GM21528 (cell line): ENCODE results near the gene RNASE9.
"Not testable (repeated sequence)": the region's sequence is repeated elsewhere in the genome, so short reads cannot be mapped to it uniquely, and the experiment has no call there.

Source experiments
- ATAC-seq: cut with Tn5 transposase; IDR thresholded peaks from one replicate; pipeline ENCODE4 v1.9.1; 2021; ENCODE audit warnings: mild to moderate bottlenecking, moderate library complexity; ENCODE audit not compliant: unreplicated experiment, low FRiP score

RNASE9 gene

DNA sequence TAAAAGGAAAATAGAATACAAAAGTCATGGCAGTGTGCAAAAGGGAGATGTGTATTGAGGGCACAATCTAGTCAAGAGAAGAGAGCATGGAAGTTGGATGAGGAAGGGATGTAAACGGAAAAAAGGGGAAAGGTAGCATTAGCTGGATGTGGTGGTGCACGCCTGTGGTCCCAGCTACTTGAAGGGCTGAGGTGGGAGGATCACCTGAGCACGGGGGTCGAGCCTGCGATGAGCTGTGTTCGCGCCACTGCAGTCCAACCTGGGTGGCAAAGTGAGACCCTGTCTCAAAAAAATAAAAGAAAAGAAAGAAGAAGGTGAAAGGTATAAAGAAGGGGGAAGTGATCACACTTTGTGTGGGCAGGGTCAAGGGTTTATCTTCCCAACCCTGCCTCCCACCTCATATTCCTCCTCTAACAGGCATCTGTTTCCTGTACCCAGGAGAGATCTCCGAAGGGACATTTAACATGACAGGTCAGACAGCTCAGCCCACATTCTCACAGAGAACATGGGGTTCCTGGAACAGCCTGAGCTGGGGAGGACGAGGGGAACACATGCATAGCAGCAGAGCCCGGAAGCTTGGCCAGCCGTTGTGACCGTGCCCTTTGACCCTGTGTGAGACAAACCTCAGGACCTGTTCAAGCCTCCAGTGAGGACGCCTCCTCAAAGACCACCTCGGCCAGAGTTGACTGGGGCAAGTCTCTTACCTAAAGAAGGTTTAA is 18.1 kb upstream of the RNASE9 start:
- ATAC-seq, result no peak

DNA sequence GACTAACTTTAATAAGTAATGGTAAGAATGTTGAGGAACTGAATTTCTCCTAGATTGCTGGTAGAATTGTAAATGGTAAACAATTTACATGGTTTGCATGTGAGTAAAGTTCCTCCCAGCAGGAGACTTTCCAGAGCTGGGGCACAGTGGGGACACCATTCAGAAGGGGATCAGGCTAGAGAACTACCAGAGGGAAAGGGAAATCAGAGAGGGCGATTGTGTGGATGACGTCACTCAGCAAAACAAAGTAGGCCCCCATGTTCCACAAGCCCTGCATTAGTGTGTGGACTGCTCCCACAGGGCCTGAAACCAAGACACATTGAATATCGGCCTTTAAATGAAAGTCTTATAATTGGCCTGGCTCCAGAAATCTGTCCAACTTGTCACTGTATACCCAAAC is 17.5 kb upstream of the RNASE9 start:
- ATAC-seq, result no peak

DNA sequence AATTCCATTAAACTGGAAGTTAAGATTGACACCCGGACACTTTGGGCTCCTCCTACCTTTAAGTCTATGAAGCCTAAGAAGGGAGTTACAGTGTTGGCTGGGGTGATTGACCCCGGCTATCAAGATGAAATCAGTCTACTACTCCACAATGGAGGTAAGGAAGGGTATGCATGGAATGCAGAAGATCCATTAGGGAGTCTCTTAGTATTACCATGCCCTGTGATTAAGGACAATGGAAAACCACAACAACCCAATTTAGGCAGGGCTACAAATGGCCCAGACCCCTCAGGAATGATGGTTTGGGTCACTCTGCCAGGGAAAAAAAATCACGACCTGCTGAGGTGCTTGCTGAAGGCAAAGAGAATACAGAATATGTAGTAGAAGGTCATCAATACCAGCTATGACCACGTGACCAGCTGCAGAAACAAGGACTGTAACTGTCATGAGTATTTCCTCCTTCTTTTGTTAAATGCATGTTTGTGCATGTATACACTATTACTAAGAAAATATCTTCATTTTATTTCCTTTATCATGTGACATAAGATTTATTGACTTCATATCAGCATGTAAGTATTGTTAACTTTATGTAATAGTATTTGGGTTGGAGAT is 11.6 kb upstream of the RNASE9 start:
- ATAC-seq, result not testable (repeated sequence)

DNA sequence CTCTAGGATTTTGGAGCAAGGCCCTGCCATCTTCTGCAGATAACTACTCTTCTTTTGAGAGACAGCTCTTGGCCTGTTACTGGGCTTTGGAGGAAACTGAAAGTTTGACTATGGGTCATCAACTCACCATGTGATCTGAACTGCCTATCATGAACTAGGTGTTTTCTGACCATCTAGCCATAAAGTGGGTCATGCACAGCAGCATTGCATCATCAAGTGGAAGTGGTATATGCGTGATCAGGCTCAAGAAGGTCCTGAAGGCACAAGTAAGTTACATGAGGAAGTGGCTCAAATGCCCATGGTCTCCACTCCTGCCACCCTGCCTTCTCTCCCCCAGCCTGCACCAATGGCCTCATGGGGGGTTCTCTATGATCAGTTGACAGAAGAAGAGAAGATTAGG is 9.9 kb upstream of the RNASE9 start:
- not testable (repeated sequence) for ATAC-seq

DNA sequence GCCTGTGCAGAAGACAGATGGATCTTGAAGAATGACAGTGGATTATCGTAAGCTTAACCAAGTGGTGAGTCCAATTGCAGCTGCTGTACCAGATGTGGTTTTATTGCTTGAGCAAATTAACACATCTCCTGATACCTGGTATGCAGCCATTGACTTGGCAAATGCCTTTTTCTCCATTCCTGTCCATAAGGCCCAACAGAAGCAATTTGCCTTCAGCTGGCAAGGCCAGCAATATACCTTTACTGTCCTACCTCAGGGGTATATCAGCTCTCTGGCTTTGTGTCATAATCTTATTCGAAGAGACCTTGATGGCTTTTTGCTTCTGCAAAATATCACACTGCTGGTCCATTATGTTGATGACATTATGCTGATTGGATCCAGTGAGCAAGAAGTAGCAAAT is 9.0 kb upstream of the RNASE9 start:
- not testable (repeated sequence) for ATAC-seq

DNA sequence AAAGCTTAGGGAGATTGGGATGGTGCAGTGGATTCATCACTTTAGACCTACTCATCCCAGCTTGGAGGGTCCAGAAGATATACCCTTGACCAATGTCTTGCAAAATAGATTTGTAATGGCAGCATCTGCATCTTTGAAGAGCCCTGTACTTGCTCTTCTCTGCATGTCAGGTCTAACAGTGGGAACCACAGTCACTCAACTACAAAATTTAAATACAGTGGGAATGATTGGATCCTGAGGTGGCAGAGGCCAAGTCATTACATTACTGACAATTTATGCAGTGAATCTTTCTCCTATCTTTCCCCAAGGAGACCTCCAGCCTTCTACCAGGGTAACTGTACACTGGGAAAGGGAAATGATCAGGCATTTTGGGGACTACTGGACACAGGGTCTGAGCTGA is 8.2 kb upstream of the RNASE9 start:
- ATAC-seq, result no peak

DNA sequence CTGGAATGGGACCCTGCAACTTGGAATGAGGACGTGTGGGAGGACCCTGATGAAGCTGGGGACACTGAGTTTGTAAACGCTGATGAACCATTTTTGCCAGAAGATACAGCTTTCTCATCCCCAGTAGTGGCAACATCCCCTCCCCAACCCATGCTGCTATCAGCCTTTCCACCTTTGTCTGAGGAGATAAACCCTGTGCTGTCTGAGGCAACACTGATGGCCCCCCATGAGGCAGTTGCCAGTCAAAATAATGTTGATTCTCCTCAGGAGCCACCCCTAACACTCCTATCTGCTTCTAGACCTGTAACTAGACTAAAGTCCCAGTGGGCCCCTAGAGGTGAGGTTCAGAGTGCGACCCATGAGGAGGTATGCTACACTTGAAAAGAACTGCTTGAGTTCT is 7.5 kb upstream of the RNASE9 start:
- ATAC-seq, result no peak

DNA sequence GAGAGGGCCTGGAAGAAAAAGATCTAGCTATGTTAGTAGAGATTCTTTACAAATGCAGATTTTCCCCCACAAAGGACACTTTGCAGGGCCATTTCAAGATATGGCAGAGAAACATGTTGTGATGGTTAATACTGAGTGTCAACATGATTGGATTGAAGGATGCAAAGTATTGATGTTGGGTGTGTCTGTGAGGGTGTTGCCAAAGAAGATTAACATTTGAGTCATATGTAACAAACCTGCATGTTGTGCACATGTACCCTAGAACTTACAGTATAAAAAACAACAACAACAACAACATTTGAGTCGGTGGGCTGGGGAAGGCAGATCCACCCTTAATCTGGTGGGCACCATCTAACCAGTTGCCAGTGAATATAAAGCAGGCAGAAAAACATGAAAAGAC is 6.4 kb upstream of the RNASE9 start:
- not testable (repeated sequence) for ATAC-seq

DNA sequence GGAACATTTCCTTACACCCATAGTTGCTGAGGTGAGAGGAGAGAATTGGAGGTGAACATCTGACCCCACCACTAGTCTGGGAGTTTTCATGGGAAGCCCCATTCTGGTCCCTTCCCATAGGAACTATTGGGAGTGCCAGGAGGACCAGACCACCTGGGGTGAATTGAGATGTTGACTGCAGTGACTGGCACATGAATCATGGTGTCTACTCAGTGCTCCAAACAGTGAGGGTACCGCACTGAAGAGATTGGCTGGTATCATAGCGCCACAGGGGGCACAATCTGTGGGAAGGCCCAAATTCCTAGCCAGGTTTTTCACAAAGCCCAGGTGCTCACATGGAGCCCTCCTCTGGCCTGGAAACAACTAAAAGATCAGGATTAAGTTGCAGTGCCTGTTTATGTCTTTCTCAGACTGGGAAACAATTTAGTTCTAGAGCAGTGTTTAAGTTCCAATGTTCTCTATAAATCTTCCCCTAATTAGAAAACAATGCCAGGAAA is 3.7 kb upstream of the RNASE9 start:
- ATAC-seq, result no peak

DNA sequence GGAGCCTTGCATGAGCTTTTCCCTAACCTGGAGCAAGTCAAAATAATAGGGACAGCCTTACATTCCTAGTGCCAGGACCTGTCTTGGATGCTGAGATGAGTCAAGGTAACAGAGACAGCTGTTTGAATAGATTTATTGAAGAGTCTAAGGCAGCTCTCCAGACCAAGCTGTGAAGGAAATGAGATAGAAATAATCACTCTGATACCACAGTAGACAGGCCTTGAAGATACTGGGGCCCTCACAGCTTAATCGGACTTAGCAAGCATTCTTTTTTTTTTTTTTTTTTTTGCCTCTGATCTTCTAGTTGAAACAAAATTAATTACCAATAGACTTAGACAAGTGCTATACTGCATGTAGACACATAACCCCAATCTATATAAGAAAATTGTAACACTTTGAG is 3.1 kb upstream of the RNASE9 start:
- no peak for ATAC-seq

DNA sequence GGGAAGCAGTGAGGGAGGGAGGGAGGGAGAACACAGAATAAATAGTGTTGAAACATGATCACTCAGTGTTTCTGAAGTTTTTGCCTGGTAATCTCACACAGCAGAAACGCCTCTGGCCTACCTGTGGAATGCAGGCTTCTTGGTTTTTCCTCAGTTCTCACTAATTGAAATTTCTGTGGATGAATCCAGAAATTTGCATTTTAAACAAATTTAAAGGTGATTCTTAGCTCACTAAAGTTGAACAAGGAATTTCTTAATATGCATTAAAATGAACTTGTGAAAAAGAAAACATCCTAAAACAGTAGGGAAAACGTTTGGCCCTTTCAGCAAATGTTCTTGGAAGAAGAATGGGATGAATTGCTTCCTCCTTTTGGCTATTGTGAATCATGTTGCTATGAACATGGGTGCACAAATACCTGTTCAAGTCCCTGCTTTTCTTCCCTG is 1.4 kb downstream of the RNASE9 start:
- no peak for ATAC-seq

DNA sequence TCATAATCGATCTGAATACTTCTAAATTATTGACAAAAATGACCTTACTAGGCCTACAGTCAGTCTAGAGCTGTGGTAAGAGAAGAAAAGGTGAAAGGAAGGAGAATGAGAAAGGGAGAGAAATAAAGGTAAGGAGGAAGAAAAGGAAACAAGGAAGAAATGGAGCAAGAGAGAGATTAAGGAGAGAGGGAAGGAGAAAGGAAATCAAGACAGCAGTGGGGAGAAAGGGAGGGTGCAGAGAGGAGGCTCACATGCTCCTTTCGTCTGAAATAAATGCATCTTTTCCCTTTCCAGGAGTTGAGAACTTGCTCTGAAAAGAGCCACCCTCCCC is 3.7 kb downstream of the RNASE9 start:
- ATAC-seq, result no peak

DNA sequence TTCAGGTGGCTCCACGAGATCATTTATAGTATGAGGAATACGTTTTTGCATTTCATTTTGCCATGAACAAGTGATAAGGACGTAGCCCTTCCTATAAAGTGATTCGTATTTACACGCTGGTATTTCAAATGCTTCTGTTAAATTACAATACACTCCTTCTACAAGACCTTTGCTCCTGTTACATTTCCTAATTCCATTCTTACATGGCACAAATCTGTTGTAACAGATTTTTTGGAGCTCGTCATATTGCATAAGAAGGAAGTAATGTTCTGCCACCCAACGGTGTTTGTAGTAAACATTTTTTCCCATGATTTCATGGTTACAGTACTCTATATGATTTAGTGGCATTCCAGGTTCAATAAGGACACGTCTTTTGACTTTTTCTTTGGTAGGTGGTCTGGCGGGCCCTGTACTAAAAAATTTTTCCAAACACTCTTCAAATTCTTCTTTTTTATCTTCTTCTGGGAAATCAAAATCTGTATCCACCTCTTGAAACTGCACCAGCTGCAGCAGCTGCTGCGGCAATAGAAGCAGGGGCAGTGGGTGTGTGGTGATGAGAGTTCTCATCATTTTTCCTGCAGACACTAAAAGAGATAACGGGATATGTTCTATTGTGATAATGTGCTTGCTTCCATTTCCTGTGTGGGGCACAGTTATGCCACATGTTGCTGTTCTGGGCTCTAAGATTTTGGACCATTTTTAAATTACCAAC is 4.2 kb downstream of the RNASE9 start:
- no peak for ATAC-seq

DNA sequence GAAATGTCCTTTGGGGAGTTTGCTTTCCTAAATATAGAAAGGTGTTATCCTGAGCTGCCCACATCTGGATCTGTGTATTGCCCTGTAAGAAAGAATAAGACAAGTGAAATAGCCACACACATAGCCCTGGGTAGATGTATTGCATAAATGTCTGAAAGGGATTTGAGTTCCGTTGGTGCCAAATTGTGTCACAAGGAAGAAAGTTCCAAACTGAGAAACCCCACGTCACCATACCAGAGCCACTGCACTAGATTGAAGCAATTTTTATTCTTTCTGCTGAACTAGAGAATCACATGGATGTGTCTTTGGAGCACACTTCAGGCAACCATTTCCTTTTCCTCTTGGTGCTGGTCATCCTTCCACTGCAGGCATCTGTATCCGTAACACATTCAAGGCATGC is 5.0 kb downstream of the RNASE9 start:
- ATAC-seq, result no peak

DNA sequence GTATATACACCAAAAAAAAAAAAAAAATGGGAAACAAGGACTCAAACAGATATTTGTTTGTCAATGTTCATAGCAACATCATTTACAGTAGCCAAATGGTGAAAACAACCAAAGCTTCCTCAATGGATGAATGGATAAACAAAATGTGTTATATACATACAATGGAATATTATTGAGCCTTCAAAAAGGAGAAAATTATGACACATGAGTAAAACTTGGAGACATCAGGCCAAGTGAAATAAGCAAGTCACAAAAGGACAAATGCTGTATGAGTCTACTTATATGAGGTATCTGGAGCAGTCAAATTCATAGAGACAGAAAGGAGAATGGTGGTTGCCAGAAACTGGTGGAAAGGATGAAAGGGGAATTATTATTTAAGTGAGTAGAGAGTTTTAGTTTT is 7.8 kb downstream of the RNASE9 start:
- ATAC-seq, result no peak

DNA sequence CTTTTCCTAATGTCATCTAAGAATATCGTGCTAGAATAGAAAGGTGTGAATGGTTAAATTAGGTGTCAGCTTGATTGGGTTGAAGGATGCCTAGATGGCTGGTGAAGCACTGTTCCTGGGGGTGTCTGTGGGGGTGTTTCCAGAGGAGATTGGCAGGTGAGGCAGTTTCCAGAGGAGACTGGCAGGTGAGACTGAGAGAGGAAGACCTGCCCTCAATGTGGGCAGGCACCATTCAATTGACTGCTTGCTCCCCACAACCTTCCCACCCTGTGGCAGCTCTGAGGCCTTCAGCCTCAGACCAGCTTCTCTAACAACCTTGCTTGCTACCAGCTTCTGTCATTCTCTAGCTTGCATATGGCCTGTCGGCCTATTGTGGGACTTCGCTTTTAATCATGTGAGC is 9.2 kb downstream of the RNASE9 start:
- no peak for ATAC-seq

DNA sequence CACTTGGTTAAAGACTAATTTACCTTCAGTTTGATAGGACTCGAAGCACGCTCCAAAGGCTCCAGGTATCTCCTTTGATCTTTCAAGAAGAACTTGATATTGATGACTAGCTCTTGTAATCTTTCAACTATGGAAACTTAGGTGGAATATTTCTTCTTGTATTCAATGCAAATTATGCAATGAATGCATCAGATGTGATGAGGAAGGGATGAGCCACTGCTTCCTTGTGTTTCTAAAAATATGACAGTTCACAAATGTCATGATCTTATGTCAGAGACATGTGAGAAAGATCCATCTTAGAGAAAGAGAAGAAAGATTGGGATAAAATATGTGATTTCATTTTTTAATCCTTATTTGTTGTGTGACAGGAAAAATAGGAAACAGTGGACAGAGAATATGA is 9.9 kb downstream of the RNASE9 start:
- ATAC-seq, result no peak

DNA sequence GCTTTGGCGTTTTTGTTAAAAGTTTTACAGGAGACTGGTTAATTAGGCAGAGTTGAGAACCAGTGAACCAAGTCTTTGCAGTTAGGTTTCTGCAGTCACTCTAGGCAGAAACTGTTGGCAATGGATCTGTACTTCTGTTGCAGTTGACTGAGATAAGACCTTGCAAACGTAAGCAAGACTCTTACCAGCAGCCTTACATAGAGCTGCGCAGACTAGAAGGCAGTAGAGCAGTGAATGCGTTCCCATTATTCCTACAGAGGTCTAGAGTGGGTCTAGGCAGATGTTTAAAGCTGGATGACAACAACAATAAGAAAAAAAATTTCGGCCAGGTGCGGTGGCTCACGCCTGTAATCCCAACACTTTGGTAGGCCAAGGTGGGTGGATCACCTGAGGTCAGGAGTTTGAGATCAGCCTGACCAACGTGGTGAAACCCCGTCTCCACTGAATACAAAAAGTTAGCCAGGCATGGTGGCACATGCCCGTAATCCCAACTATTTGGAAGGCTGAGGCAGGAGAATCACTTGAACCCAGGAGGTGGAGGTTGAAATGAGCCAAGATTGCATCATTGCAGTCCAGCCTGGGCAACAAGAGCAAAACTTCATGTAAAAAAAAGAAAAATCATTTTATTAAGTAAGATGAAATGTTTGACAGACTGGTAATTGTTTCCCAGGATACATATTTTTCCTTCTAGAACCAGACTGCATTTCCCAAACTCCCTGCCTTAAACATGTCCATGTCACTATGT is 12.3 kb downstream of the RNASE9 start:
- ATAC-seq, result no peak

DNA sequence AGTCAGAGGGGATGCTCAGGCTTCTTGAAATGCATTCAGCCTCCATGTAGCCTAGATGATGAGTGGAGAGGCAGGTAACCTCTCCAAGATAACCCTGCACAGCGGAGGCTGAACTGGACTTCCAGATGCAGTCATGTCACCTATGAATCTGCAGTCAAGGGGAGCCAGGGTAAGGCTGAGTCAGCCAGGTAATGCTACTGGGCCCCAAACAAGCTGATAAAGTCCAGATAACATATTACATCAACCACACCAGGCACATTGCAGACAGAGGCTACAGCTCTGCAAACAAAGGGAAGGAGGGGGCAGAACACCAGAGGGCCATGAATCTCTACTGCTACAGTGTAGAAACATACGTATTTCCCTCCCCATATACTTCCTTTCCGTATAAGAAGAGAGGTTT is 14.0 kb downstream of the RNASE9 start:
- ATAC-seq, result no peak

DNA sequence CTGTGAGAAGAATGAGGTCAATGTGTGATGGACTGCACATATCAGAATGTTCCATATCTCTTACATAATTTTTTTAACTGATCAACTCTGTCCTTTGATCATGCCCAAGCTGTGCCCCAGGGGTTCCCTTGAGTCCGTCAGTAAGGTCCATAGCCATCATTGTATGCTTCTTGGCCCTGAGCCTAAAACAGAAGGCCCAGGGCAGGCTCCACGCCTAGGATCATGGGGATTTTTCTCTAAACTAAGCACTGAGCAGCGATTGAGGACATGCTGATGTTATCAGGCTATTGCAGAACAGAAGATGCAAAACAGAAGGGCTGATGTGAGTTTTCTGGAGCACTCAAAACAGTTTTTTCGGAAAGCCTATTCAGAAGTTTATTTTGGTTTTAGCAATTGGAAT is 20.9 kb downstream of the RNASE9 start:
- ATAC-seq, result no peak
